HG02798 (cell line): ENCODE measurements around the gene ATP8B4.

Source experiments
- ATAC-seq: cut with Tn5 transposase; IDR thresholded peaks from one replicate; pipeline ENCODE4 v1.9.1; 2021; ENCODE audit warnings: mild to moderate bottlenecking; ENCODE audit not compliant: unreplicated experiment, poor library complexity

Gene ATP8B4

GRCh38 chr15:49831206-49831965 lies 287.6 kb downstream of the ATP8B4 start:
- no peak for ATAC-seq

- ATAC-seq = no peak
Observed at GRCh38 chr15:49830391-49830790, 288.6 kb downstream of the ATP8B4 start.

GRCh38 chr15:49827311-49827710 lies 291.7 kb downstream of the ATP8B4 start:
- no peak for ATAC-seq

- ATAC-seq = no peak
Observed at GRCh38 chr15:49826640-49827234, 292.3 kb downstream of the ATP8B4 start.

GRCh38 chr15:49824775-49825099 lies 294.3 kb downstream of the ATP8B4 start:
- no peak for ATAC-seq

GRCh38 chr15:49823987-49824774 lies 294.9 kb downstream of the ATP8B4 start:
- no peak for ATAC-seq

GRCh38 chr15:49817100-49817499 lies 301.9 kb downstream of the ATP8B4 start:
- no peak for ATAC-seq

- ATAC-seq = peak; percentile 76
Observed at GRCh38 chr15:49815950-49816349, 303.1 kb downstream of the ATP8B4 start.

GRCh38 chr15:49815526-49815925 lies 303.5 kb downstream of the ATP8B4 start:
- ATAC-seq = no peak

- ATAC-seq = no peak
Observed at GRCh38 chr15:49814709-49815108, 304.3 kb downstream of the ATP8B4 start.

GRCh38 chr15:49813625-49814024 lies 305.4 kb downstream of the ATP8B4 start:
- ATAC-seq = no peak

- no peak for ATAC-seq
Observed at GRCh38 chr15:49810720-49811119, 308.3 kb downstream of the ATP8B4 start.

- no peak for ATAC-seq
Observed at GRCh38 chr15:49809894-49810609, 309.0 kb downstream of the ATP8B4 start.

GRCh38 chr15:49808341-49808740 lies 310.7 kb downstream of the ATP8B4 start:
- ATAC-seq = no peak
